GM12878 (cell line): Measurements from ENCODE around the gene UNC119.

ENCODE experiments used
- CHD2 ChIP-seq: IDR thresholded peaks from 2 replicates; pipeline ENCODE4 v1.6.1; 2011; ENCODE audit warnings: low read depth, low read length, improper control_type of control experiment, borderline replicate concordance
- EZH2 ChIP-seq: IDR thresholded peaks from 2 replicates; pipeline ENCODE4 v1.6.1; 2012; ENCODE audit warnings: low read depth, mild to moderate bottlenecking, control low read depth, inconsistent platforms, low read length, borderline replicate concordance; ENCODE audit not compliant: control insufficient read depth
- POLR2A ChIP-seq: IDR thresholded peaks from 2 replicates; pipeline ENCODE4 v1.6.1; 2011; ENCODE audit warnings: low read depth, mild to moderate bottlenecking, low read length
- POU2F2 ChIP-seq: IDR thresholded peaks from 3 replicates; pipeline ENCODE4 v1.6.1; 2011; ENCODE audit warnings: low read depth, mild to moderate bottlenecking, low read length, borderline replicate concordance
- TF ChIP-seq, protein P1 (sequence below): IDR thresholded peaks from 2 replicates; pipeline ENCODE4 v1.6.1; 2012; ENCODE audit warnings: mild to moderate bottlenecking, low read depth, low read length
- TF ChIP-seq, protein P2 (sequence below), 3 experiments: IDR thresholded peaks in 2 of 3; conservative IDR thresholded peaks in 1 of 3; 2 replicates each; pipeline ENCODE4 v1.5.1; 2011; ENCODE audit warnings: low read depth in 3 of 3, low read length in 3 of 3, mild to moderate bottlenecking in 3 of 3, control low read depth in 2 of 3, moderate library complexity in 2 of 3, inconsistent platforms in 1 of 3, mixed read lengths in 1 of 3; ENCODE audit not compliant: control insufficient read depth in 2 of 3, insufficient read depth in 1 of 3; ENCODE audit errors: extremely low read depth in 1 of 3
- TF ChIP-seq, protein P3 (sequence below): fragments of 450-650 bp; IDR thresholded peaks from 2 replicates; pipeline ENCODE4 v1.6.1; 2016; ENCODE audit warnings: mild to moderate bottlenecking
- TF ChIP-seq, protein P4 (sequence below): IDR thresholded peaks from 2 replicates; pipeline ENCODE4 v1.6.1; 2012; ENCODE audit warnings: low read depth, low read length, improper control_type of control experiment

DNA sequence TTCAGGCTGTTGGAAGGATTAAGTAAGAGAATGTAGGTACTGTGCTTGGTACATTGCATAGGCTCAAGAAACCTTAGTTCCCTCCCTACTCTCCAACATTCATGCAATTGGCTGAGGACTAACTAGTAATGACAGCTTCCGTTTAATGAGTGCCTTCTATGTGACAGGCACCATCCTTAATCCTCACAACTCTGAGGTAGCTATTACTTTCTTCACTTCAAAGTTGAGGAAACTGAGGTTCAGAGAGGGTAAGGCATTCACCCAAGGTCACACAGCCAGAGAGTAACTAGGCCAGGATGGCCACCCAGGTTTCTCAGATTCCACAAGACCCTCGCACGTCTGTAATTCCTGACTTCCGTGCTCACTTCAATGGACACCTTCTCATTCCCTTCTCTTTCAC lies 22.2 kb downstream of the UNC119 start:
- TF ChIP-seq, protein P1, sequence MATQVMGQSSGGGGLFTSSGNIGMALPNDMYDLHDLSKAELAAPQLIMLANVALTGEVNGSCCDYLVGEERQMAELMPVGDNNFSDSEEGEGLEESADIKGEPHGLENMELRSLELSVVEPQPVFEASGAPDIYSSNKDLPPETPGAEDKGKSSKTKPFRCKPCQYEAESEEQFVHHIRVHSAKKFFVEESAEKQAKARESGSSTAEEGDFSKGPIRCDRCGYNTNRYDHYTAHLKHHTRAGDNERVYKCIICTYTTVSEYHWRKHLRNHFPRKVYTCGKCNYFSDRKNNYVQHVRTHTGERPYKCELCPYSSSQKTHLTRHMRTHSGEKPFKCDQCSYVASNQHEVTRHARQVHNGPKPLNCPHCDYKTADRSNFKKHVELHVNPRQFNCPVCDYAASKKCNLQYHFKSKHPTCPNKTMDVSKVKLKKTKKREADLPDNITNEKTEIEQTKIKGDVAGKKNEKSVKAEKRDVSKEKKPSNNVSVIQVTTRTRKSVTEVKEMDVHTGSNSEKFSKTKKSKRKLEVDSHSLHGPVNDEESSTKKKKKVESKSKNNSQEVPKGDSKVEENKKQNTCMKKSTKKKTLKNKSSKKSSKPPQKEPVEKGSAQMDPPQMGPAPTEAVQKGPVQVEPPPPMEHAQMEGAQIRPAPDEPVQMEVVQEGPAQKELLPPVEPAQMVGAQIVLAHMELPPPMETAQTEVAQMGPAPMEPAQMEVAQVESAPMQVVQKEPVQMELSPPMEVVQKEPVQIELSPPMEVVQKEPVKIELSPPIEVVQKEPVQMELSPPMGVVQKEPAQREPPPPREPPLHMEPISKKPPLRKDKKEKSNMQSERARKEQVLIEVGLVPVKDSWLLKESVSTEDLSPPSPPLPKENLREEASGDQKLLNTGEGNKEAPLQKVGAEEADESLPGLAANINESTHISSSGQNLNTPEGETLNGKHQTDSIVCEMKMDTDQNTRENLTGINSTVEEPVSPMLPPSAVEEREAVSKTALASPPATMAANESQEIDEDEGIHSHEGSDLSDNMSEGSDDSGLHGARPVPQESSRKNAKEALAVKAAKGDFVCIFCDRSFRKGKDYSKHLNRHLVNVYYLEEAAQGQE, result no peak
- TF ChIP-seq CHD2, result no peak
- no peak for TF ChIP-seq POU2F2
- TF ChIP-seq, protein P2, sequence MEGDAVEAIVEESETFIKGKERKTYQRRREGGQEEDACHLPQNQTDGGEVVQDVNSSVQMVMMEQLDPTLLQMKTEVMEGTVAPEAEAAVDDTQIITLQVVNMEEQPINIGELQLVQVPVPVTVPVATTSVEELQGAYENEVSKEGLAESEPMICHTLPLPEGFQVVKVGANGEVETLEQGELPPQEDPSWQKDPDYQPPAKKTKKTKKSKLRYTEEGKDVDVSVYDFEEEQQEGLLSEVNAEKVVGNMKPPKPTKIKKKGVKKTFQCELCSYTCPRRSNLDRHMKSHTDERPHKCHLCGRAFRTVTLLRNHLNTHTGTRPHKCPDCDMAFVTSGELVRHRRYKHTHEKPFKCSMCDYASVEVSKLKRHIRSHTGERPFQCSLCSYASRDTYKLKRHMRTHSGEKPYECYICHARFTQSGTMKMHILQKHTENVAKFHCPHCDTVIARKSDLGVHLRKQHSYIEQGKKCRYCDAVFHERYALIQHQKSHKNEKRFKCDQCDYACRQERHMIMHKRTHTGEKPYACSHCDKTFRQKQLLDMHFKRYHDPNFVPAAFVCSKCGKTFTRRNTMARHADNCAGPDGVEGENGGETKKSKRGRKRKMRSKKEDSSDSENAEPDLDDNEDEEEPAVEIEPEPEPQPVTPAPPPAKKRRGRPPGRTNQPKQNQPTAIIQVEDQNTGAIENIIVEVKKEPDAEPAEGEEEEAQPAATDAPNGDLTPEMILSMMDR (IDR thresholded peaks at IDR 0.05 in 2 of 3, conservative IDR thresholded peaks at IDR 0.05 in 1 of 3; ENCODE audit: control insufficient read depth in 2 of 3, extremely low read depth in 1 of 3, insufficient read depth in 1 of 3, low read depth in 3 of 3, low read length in 3 of 3), result no peak
- TF ChIP-seq, protein P3, sequence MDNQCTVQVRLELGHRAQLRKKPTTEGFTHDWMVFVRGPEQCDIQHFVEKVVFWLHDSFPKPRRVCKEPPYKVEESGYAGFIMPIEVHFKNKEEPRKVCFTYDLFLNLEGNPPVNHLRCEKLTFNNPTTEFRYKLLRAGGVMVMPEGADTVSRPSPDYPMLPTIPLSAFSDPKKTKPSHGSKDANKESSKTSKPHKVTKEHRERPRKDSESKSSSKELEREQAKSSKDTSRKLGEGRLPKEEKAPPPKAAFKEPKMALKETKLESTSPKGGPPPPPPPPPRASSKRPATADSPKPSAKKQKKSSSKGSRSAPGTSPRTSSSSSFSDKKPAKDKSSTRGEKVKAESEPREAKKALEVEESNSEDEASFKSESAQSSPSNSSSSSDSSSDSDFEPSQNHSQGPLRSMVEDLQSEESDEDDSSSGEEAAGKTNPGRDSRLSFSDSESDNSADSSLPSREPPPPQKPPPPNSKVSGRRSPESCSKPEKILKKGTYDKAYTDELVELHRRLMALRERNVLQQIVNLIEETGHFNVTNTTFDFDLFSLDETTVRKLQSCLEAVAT, result no peak
- no peak for TF ChIP-seq POLR2A
- TF ChIP-seq, protein P4, sequence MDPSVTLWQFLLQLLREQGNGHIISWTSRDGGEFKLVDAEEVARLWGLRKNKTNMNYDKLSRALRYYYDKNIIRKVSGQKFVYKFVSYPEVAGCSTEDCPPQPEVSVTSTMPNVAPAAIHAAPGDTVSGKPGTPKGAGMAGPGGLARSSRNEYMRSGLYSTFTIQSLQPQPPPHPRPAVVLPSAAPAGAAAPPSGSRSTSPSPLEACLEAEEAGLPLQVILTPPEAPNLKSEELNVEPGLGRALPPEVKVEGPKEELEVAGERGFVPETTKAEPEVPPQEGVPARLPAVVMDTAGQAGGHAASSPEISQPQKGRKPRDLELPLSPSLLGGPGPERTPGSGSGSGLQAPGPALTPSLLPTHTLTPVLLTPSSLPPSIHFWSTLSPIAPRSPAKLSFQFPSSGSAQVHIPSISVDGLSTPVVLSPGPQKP, result no peak
- no peak for TF ChIP-seq EZH2
